Adipose tissue (tissue), 3 donors: ENCODE measurements around the gene TFEB. TPM values are rescaled to one million over a fixed set of nuclear protein-coding genes. Genes with fewer than 3 reads are reported as not detected.

Experiments used
- H3K27ac ChIP-seq: one replicate; pipeline ENCODE4 v1.5.1; 2013; ENCODE audit warnings: low read depth, low read length
- WGBS, 3 donors: extraction: QIAGEN DNeasy Blood & Tissue Kit; methylation state at CpG; one replicate each; pipeline ENCODE4 v1.1.7; 2013; 5-methylcytosine and 5-hydroxymethylcytosine counted together
- polyA plus RNA-seq, 3 donors: library from polyadenylated mRNA; stranded (reverse); fragments of 200-250 nt; gene quantifications; one replicate each; pipeline ENCODE4 v1.2.3, GENCODE V29; 2013
- donor health status: healthy with polysubstance abuse.
- donor health status: Bipolar disorder and iron deficiency.
- donor health status: healthy.

Gene TFEB
- polyA plus RNA-seq, 3 donors, result 10.1 to 18.1 (median 13.9) TPM

GRCh38 chr6:41654151-41654697, 81.2 kb downstream of the TFEB start:
- 63 to 78% (median 74%) methylated on average over 5 of the region's 5 CpGs for WGBS, 3 donors
- no peak overlapping the region for H3K27ac ChIP-seq

GRCh38 chr6:41653691-41654090, 81.7 kb downstream of the TFEB start:
- 81 to 82% (median 82%) methylated on average over 5 of the region's 5 CpGs for WGBS, 3 donors
- no peak overlapping the region for H3K27ac ChIP-seq

GRCh38 chr6:41652866-41653652, 82.3 kb downstream of the TFEB start:
- 50 to 89% (median 83%) methylated on average over 30 to 32 of the region's 32 CpGs for WGBS, 3 donors
- no peak overlapping the region for H3K27ac ChIP-seq

DNA sequence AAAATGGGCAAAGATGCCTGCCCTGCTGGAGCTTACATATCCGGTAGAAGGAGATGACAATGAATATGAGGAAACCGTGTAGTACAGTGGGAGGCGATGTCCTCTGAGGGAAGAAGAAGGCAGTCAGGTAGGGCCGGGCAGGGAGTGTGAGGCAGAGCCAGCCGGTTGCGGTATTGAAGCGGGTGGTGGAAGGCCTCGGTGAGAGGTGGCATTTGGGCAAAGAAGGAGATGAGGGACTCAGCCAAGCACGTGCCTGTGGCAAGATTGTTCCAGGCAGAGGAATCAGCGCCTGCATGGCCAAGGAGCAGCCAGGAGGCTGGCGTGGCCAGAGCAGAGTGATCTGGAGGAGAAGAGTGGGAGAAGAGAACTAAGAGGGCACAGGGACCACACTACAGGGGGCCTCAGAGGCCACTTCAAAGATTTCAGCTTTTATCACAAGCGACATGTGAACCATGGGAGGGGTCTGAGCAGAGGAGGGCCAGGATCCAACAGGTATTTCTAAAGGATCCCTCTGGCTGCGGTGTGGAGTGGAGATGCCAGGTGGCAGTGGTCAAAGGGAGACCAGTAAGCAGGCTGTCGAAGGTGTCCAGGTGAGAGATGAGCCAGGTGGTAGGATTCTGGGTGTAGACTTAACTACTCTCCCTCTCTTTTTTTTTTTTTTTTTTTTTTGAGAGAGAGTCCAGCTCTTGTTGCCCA, 83.3 kb downstream of the TFEB start:
- 88 to 90% (median 90%) methylated on average over 14 of the region's 14 CpGs for WGBS, 3 donors
- H3K27ac ChIP-seq, result no peak overlapping the region

DNA sequence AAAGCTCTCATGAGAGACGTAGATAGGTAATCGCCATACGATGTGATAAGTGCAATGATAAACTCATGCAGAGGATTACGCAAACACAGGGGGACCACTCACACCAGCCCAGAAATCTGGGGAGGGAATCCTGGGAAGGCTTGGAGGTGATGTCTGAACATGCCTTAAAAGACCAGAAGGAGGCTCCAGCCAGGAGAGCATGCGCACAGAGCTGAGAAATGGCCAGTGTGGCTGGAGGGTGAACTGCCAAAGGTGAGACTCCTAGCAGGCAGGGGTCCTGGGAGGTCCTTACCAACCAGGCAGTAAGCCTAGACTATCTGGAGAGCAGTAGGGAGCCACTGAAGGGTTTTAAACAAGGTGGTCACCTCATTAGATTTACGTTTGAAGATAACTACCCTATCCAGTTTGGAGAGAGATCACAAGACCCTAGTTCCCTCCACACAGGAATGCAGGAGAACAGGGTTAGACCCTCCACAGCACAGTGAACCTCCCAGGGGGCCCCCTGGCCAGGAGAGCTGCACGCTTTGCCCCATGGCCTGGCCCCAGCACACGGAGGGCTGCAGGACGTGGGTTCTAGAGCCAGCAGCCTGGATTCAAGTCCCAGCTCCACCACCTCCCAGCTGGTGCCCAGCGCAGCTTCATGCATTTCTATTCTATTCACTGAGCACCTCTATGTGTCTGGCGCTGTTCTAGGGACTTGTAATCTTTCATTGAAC, 84.0 kb downstream of the TFEB start:
- WGBS, 3 donors, result 75 to 82% (median 79%) methylated on average over 11 of the region's 11 CpGs

GRCh38 chr6:41650120-41650519, 85.3 kb downstream of the TFEB start:
- H3K27ac ChIP-seq, result no peak overlapping the region
- 88 to 97% (median 91%) methylated on average over 2 of the region's 2 CpGs for WGBS, 3 donors

More for the DNA sequence above, 84.0 kb downstream of the TFEB start:
- no peak overlapping the region for H3K27ac ChIP-seq

GRCh38 chr6:41649596-41649995, 85.8 kb downstream of the TFEB start:
- WGBS, 3 donors, result 71 to 84% (median 79%) methylated on average over 10 of the region's 10 CpGs

DNA sequence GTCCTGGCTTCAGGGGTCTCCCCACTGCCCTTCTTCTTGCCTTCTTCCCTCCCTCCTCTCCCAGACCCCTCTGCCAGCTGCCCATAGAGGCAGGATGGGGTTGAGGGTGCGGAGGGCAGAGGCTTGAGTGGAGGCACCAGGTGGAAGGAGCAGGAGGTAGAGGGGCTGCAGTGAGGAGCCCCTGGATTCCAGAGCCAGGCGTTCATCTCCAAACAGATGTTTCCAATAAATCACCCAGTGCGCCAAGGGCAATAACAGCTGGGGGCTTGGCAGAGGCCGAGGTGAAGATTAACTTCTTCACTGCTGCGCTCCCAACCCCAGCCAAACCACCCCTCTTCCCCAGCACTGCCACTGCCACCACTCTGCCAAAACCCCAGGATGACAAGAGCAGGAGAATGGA, 86.5 kb downstream of the TFEB start:
- 71 to 74% (median 72%) methylated on average over 5 of the region's 5 CpGs for WGBS, 3 donors
- no peak overlapping the region for H3K27ac ChIP-seq

More at GRCh38 chr6:41649596-41649995, 85.8 kb downstream of the TFEB start:
- no peak overlapping the region for H3K27ac ChIP-seq

DNA sequence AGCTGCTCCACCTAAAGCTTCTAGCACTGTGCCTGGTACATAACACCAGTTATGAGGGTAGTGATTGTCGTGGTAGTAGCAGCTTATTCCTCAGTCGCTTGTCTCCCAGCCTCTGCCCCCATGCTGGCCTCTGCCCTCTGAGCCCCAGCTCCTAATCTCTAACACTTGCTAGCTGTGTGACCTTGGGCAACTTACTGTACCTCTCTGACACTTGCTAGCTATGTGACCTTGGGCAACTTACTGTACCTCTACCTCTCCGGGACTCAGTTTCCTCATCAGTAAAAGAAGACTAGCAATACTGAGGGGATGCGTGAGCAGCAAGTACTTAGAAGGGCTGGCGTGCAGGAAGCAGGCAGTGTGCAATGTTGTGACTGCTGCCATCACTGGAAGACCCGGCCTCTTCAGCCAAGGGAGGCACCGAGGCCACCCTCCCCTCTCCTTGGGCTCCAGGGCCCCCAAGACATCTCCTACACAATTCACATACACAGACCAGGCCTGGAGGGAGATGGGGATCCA, 87.3 kb downstream of the TFEB start:
- whole genome bisulfite sequencing, 3 donors, result 75 to 84% (median 83%) methylated on average over 7 of the region's 7 CpGs
- H3K27ac ChIP-seq, result no peak overlapping the region

DNA sequence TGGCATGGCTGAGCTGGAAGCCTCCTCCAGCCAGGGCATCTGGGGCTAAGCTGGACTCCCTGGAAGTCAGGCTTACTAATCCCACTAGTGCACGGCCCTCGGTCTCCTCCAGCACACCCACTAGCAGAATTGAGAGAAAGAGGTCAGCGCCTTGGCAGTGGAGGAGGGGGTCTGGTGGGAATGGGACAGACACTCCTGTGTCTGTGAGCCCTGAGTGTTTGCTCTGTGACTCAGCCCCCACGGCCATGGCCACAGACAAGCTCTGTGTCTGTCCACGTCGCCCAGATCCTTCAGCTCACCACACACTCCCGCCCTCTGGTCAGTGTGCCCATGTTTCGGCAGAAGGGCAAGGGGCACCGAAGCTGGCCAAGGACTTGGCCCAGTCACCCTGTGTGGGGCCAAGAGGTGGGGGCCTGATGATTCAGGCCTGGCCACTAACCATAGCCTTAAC, 88.3 kb downstream of the TFEB start:
- 72 to 86% (median 72%) methylated on average over 9 of the region's 9 CpGs for WGBS, 3 donors
- H3K27ac ChIP-seq, result no peak overlapping the region

- 81 to 89% (median 86%) methylated on average over 14 of the region's 14 CpGs for WGBS, 3 donors
- H3K27ac ChIP-seq, result no peak overlapping the region
These were observed 89.2 kb downstream of the TFEB start for GRCh38 chr6:41646026-41646795.

- 73 to 83% (median 80%) methylated on average over 9 to 12 of the region's 12 CpGs for WGBS, 3 donors
- H3K27ac ChIP-seq, result no peak overlapping the region
These were observed 90.3 kb downstream of the TFEB start for GRCh38 chr6:41645007-41645618.

DNA sequence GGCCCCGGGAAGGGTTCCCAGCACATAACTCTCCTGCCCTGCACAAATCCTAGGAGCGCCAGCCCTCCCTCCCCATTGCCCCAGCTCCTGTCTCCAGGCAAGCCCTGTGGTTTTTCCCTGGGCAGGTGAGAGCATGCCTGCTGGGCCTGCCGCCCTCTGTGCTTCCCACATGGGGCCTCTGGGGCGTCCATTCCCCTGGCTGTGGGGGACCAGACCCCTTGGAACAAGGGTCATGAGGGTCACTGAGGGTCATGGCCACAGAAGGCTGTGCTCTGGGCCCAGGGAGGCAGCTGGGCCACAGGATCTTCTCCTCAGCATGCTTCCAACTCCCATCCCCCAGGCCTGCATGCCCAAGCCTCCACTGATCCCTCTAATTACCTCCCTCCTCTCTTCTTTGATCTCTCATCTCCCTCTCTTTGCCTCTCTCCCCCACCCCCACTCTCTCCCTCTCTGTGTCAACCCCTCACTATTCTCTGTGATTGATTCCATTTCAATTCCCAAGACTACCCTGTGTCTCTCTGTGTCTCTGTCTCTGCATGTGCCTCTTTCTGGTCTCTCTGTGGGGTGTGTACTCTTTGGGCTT, 91.0 kb downstream of the TFEB start:
- no peak overlapping the region for H3K27ac ChIP-seq
- WGBS, 3 donors, result 81 to 87% (median 85%) methylated on average over 4 of the region's 4 CpGs

GRCh38 chr6:41643899-41644269, 91.5 kb downstream of the TFEB start:
- no peak overlapping the region for H3K27ac ChIP-seq
- 80 to 86% (median 83%) methylated on average over 4 of the region's 4 CpGs for WGBS, 3 donors

DNA sequence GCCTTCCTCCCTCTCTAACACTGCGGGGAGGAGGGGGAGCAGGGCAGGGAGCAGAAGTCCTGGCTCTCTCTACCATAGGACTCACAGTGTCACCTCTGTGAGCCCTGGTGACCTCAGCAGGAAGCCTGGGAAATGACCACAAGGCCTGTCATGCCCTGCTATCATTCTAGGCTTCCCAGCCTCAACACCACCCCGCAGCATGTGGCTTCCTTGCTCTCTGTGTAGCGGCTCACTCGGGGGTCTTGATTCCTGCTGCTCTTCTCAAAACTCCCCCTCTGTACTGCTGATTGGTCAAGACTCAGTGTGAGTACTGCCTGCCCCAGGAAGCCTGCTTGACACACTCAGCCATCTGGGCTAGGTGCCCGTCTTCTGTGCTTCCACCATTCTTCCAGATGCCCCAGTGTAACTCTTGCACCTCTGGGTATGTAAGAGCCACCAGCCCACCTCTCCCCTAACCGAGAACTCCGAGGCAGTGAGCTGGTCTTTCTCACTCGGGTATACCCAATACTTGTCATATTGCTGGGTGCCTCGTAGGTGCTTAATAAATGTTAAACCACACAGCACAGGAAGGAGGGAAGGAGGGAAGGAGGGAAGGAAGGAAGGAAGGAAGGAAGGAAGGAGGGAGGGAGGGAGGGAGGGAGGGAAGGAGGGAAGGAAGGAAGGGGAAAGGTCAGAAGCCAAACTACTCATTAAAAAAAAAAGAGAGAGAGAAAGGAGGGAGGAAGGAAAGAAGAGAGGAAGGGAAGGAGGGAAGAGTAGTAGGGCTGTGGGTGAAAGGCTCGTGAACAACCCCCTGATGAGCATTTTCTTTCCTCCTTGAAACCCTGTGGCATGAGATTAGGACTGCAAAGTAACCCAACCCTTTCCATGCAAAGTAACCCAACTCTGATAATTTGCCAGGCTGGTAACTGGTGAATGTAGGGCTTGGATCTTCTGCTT, 92.2 kb downstream of the TFEB start:
- 64 to 67% (median 65%) methylated on average over 10 of the region's 10 CpGs for WGBS, 3 donors

More for the DNA sequence above, 92.2 kb downstream of the TFEB start:
- H3K27ac ChIP-seq, result no peak overlapping the region
